GM12878 (cell line): ENCODE measurements around the gene FREM2. TPM values are rescaled to one million over a fixed set of nuclear protein-coding genes. Genes with fewer than 3 reads are reported as not detected.

Experiments used
- ATAC-seq: fragments of 200-7000 bp; cut with Tn5 transposase; 3 replicates; pipeline ENCODE4 v1.9.1; 2020; ENCODE audit warnings: mild to moderate bottlenecking, moderate library complexity
- BruUV-seq: library from RNA; stranded (reverse); fragments of 400-500 nt; replicated peaks from 2 replicates; lab custom pipeline; 2021; lab: Mats Ljungman, UMichigan
- CTCF ChIA-PET: fragments of 300-600 bp; sonication (Branson Sonifier 250); formaldehyde crosslinking; extraction: SDS; loops from one replicate; lab custom pipeline; 2021; ENCODE audit warnings: inconsistent platforms; lab: Yijun Ruan, JAX
- POLR2A ChIA-PET: fragments of 350-600 bp; formaldehyde crosslinking; extraction: SDS; loops from one replicate; lab custom pipeline; 2021; ENCODE audit warnings: inconsistent platforms; lab: Charles Lee
- RAD21 ChIA-PET: fragments of 300-600 bp; sonication (Branson Sonifier 250); formaldehyde crosslinking; loops from one replicate; lab custom pipeline; 2023; ENCODE audit warnings: antibody characterized with exemption; ENCODE audit not compliant: unreplicated experiment; lab: Charles Lee
- SMC1A ChIA-PET: fragments of 300-600 bp; sonication (Branson Sonifier 250); formaldehyde crosslinking; loops from one replicate; lab custom pipeline; 2023; ENCODE audit not compliant: unreplicated experiment, uncharacterized antibody; lab: Charles Lee
- DNase-seq: peaks from one replicate; pipeline ENCODE4 v3.0.0-alpha.2; 2011; ENCODE audit warnings: low read depth, low spot score
- FAIRE-seq: peaks from 3 replicates; lab custom pipeline; 2011; peaks lifted over from hg19 to GRCh38; lab: Jason Lieb, UNC
- H2AFZ ChIP-seq: 2 replicates; pipeline ENCODE4 v1.6.0; 2011; ENCODE audit warnings: low read depth, low read length, control low read depth; ENCODE audit not compliant: control insufficient read depth
- H3K27ac ChIP-seq: 2 replicates; pipeline ENCODE4 v1.5.1; 2011; ENCODE audit warnings: control low read depth; ENCODE audit not compliant: control insufficient read depth, insufficient read depth
- H3K27me3 ChIP-seq, 2 experiments: replicated peaks in 1 of 2; 2 replicates each; pipeline versions ENCODE4 v1.6.0 to v1.6.1; 2011; ENCODE audit warnings: low read length in 1 of 2; ENCODE audit not compliant: control insufficient read depth in 2 of 2, insufficient read depth in 2 of 2
- H3K36me3 ChIP-seq, 2 experiments: 2 replicates each; pipeline ENCODE4 v1.5.1; 2011; ENCODE audit warnings: low read length in 1 of 2; ENCODE audit not compliant: control insufficient read depth in 2 of 2, insufficient read depth in 2 of 2
- H3K4me1 ChIP-seq: 2 replicates; pipeline ENCODE4 v1.6.1; 2011; ENCODE audit warnings: mild to moderate bottlenecking, low read length, moderate library complexity, mixed read lengths; ENCODE audit not compliant: control insufficient read depth, insufficient read depth
- H3K4me2 ChIP-seq: 2 replicates; pipeline ENCODE4 v1.6.0; 2011; ENCODE audit warnings: control low read depth; ENCODE audit not compliant: control insufficient read depth, insufficient read depth
- H3K4me3 ChIP-seq: fragments of 200-600 bp; sonication (generic); 2 replicates; pipeline ENCODE4 v1.5.1; 2016
- H3K79me2 ChIP-seq: 2 replicates; pipeline ENCODE4 v1.6.0; 2011; ENCODE audit warnings: low read length; ENCODE audit not compliant: control insufficient read depth, insufficient read depth
- H3K9ac ChIP-seq: 2 replicates; pipeline ENCODE4 v1.8.0; 2011; ENCODE audit warnings: low read length, control low read depth, mixed read lengths; ENCODE audit not compliant: control insufficient read depth, insufficient read depth
- H3K9me3 ChIP-seq: replicated peaks from 3 replicates; pipeline ENCODE4 v1.5.1; 2011; ENCODE audit warnings: mild to moderate bottlenecking, low read length; ENCODE audit not compliant: control insufficient read depth, insufficient read depth
- H4K20me1 ChIP-seq: 2 replicates; pipeline ENCODE4 v1.6.0; 2011; ENCODE audit not compliant: control insufficient read depth, insufficient read depth
- CHD4 ChIP-seq: fragments of 200-600 bp; sonication (generic); IDR thresholded peaks from 2 replicates; pipeline ENCODE4 v1.6.1; 2016; ENCODE audit warnings: mild to moderate bottlenecking
- NFIC ChIP-seq: IDR thresholded peaks from 2 replicates; pipeline ENCODE4 v1.6.1; 2012; ENCODE audit warnings: low read depth, mild to moderate bottlenecking, inconsistent platforms, low read length, moderate library complexity
- POLR2AphosphoS2 ChIP-seq: IDR thresholded peaks from 2 replicates; pipeline ENCODE4 v1.6.1; 2011; ENCODE audit warnings: low read depth, mild to moderate bottlenecking, low read length, improper control_type of control experiment, moderate library complexity
- SKIL ChIP-seq: fragments of 450-650 bp; IDR thresholded peaks from 2 replicates; pipeline ENCODE4 v1.6.1; 2017; ENCODE audit warnings: mild to moderate bottlenecking, low read depth, inconsistent platforms; ENCODE audit not compliant: poor library complexity, severe bottlenecking
- SP1 ChIP-seq: IDR thresholded peaks from one replicate; pipeline ENCODE4 v1.6.1; 2011; ENCODE audit warnings: low read depth, low read length
- WGBS: methylation state at CpG from one replicate; pipeline ENCODE4 v1.1.6; 2016; ENCODE audit warnings: low lambda C conversion rate; ENCODE audit not compliant: insufficient replicate concordance, insufficient coverage; ENCODE audit errors: missing lambda C conversion rate; 5-methylcytosine and 5-hydroxymethylcytosine counted together
- in situ Hi-C: fragments of 300-500 bp; cut with MboI; formaldehyde crosslinking; loops from 9 replicates; pipeline ENCODE4 v1.14.3; 2018; ENCODE audit warnings: mixed read lengths
- intact Hi-C: fragments of 100-400 bp; cut with micrococcal nuclease; formaldehyde crosslinking; loops from one replicate; pipeline ENCODE4 v1.14.2; 2022; ENCODE audit not compliant: unreplicated experiment
- polyA plus RNA-seq, 11 experiments: library from polyadenylated mRNA; depleted of rRNA in 4 of 11; unstranded in 6 of 11; stranded (reverse) in 5 of 11; fragments of >200 nt; fragmentation: Nextera tagmentation in 4 of 11; fragmentation: Illumina TruSeq in 1 of 11; extraction: Ambion mirVana in 4 of 11; extraction: Trizol in 1 of 11; gene quantifications; 1 replicate in 1 of 11; 2 replicates in 10 of 11; pipeline versions ENCODE4 v1.2.1 to v1.2.3, GENCODE V29; 2011 to 2016; ENCODE audit warnings: inconsistent platforms in 2 of 11, missing spikeins in 2 of 11, low read depth in 1 of 11
- total RNA-seq, 4 experiments: library from RNA; depleted of rRNA in 3 of 4; stranded (reverse); fragments of >200 nt in 3 of 4; fragmentation: Illumina TruSeq in 1 of 4; extraction: Trizol in 1 of 4; gene quantifications; 2 replicates each; pipeline versions ENCODE4 v1.2.1 to v1.2.3, GENCODE V29; 2013 to 2021

Gene FREM2
- total and polyA plus RNA-seq, 10 of the 15 experiments (the other 5 are each of a cell fraction or from before 2014, with no cell fraction given), result 0.02 to 0.12 (median 0.05) TPM; not detected in 2

GRCh38 chr13:38670627-38671026 lies 16.2 kb upstream of the FREM2 start:
- SMC1A ChIA-PET, result interaction anchor here (0.9 kb wide), 1 partner anchor 15 kb away, joined by 4 read pairs; no protein-coding TSS in a partner anchor

DNA sequence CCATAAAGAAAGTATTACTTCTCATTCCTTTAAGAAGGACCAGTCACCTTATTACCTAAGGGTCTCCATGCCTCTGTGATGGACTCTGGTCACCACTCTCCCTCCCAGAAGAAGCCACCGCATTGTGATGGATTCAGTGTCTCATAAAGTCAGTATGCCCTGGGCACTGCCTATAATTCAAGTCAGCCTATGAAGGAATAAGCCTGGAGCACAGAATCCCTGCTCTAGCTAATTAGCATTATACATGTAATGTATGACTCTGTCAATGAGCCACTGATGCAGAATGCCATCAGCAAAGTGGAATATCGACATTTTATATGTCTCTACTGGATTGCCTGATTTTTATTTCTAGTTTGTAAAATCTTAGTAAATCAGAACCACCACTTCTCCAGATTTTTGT lies 14.9 kb upstream of the FREM2 start:
- in situ Hi-C loops (no loop called here), intact Hi-C loops (no loop called here)
- Histone ChIP-seq H3K9me3 (no peaks in the 10 kb centered on the region), H3K4me1 (no peaks in the 10 kb centered on the region), H3K79me2 (no peaks in the 10 kb centered on the region), H3K4me3 (no peak overlapping the region), H4K20me1 (no peaks in the 10 kb centered on the region), H3K27me3 (no peaks in the 10 kb centered on the region), H3K36me3 (no peaks in the 10 kb centered on the region), H3K4me2 (no peak overlapping the region), H3K27ac (no peak overlapping the region), H3K9ac (no peak overlapping the region), H2AFZ (no peak overlapping the region)
- DNase-seq, result no peak
- no TSS peak for BruUV-seq
- CTCF ChIA-PET, result no interaction called here
- TF ChIP-seq NFIC (no peak), POLR2AphosphoS2 (no peak)
- SMC1A ChIA-PET, result no interaction called here
- RAD21 ChIA-PET, result no interaction called here
- ATAC-seq, result no peak
- WGBS, result 17% methylated on average over 2 of the region's 2 CpGs
- FAIRE-seq, result no peak
- POLR2A ChIA-PET, result no interaction called here

More at GRCh38 chr13:38670627-38671026, 16.2 kb upstream of the FREM2 start:
- POLR2A ChIA-PET, result no interaction called here
- no peaks in the 10 kb centered on the region for H3K79me2 ChIP-seq
- DNase-seq, result no peak
- H2AFZ ChIP-seq, result no peak overlapping the region
- RAD21 ChIA-PET, result no interaction called here
- in situ Hi-C loops (no loop called here), intact Hi-C loops (no loop called here)
- H3K4me2 ChIP-seq, result no peak overlapping the region
- CTCF ChIA-PET, result interaction anchor here (0.5 kb wide), 1 partner anchor 1009 kb away, joined by 3 read pairs; no protein-coding TSS in a partner anchor
- no peaks in the 10 kb centered on the region for H3K36me3 ChIP-seq
- FAIRE-seq, result no peak
- H4K20me1 ChIP-seq, result no peaks in the 10 kb centered on the region
- no peak overlapping the region for H3K4me3 ChIP-seq
- no peaks in the 10 kb centered on the region for H3K4me1 ChIP-seq
- H3K27ac ChIP-seq, result no peak overlapping the region
- H3K9ac ChIP-seq, result no peak overlapping the region
- no peaks in the 10 kb centered on the region for H3K9me3 ChIP-seq
- no peak for ATAC-seq
- 19% methylated on average over 2 of the region's 2 CpGs for WGBS
- no TSS peak for BruUV-seq
- no peaks in the 10 kb centered on the region for H3K27me3 ChIP-seq
- TF ChIP-seq SP1 (no peak), CHD4 (no peak), SKIL (no peak)
- TF ChIP-seq, all 136 proteins: peak for 0
